HepG2 (cell line): ENCODE results near the gene ATIC. TPM values are rescaled to one million over a fixed set of nuclear protein-coding genes. Genes with fewer than 3 reads are reported as not detected.
A peak's percentile ranks its signal among the peaks of the same experiment; 100 is the strongest.

Experiments
- ASH2L ChIP-seq: fragments of 300-600, 200-600 bp; sonication (generic); IDR thresholded peaks from 2 replicates; pipeline ENCODE4 v1.7.0; 2017; ENCODE audit warnings: low read depth, mild to moderate bottlenecking, moderate library complexity, mixed read lengths, low read length; ENCODE audit not compliant: insufficient read length
- ATRX ChIP-seq: sonication (generic); formaldehyde crosslinking; IDR thresholded peaks from 2 replicates; pipeline ENCODE4 v1.4.0; 2020; ENCODE audit warnings: missing genetic modification reagents, borderline replicate concordance
- ELF4 ChIP-seq: sonication (generic); formaldehyde crosslinking; IDR thresholded peaks from 2 replicates; pipeline ENCODE4 v1.5.0; 2020; ENCODE audit warnings: missing genetic modification reagents, mild to moderate bottlenecking, moderate library complexity, borderline replicate concordance
- GATAD2A ChIP-seq: IDR thresholded peaks from 2 replicates; pipeline ENCODE4 v1.6.1; 2016
- HINFP ChIP-seq: sonication (generic); formaldehyde crosslinking; IDR thresholded peaks from 2 replicates; pipeline ENCODE4 v1.4.0; 2020; ENCODE audit warnings: low read depth, mild to moderate bottlenecking, missing genetic modification reagents
- HNRNPK ChIP-seq: fragments of 200-400 bp; formaldehyde crosslinking; IDR thresholded peaks from 2 replicates; pipeline ENCODE4 v1.6.1; 2018; ENCODE audit warnings: low read length, low read depth, moderate library complexity, mild to moderate bottlenecking; ENCODE audit not compliant: poor library complexity, severe bottlenecking
- KDM1A ChIP-seq: IDR thresholded peaks from 2 replicates; pipeline ENCODE4 v1.6.1; 2016; ENCODE audit warnings: missing compliant biosample characterization
- MIER2 ChIP-seq: IDR thresholded peaks from 2 replicates; pipeline ENCODE4 v1.6.1; 2016; ENCODE audit warnings: missing biosample characterization, missing genetic modification reagents
- NFAT5 ChIP-seq: sonication (generic); formaldehyde crosslinking; IDR thresholded peaks from 2 replicates; pipeline ENCODE4 v1.4.0; 2020; ENCODE audit warnings: missing genetic modification reagents
- NFIC ChIP-seq: IDR thresholded peaks from 2 replicates; pipeline ENCODE4 v1.6.1; 2012; ENCODE audit warnings: mild to moderate bottlenecking, low read length, inconsistent platforms
- NFYC ChIP-seq: IDR thresholded peaks from 2 replicates; pipeline ENCODE4 v1.6.1; 2016; ENCODE audit warnings: missing genetic modification reagents, missing compliant biosample characterization
- PLRG1 ChIP-seq: fragments of 450-650 bp; conservative IDR thresholded peaks from 2 replicates; pipeline ENCODE4 v1.6.1; 2016
- REL ChIP-seq: sonication (generic); formaldehyde crosslinking; conservative IDR thresholded peaks from 2 replicates; pipeline ENCODE4 v1.8.0; 2022; ENCODE audit warnings: mild to moderate bottlenecking, missing genetic modification reagents, moderate library complexity
- SALL2 ChIP-seq: sonication (generic); formaldehyde crosslinking; IDR thresholded peaks from 2 replicates; pipeline ENCODE4 v1.8.1; 2023; ENCODE audit warnings: mild to moderate bottlenecking, missing genetic modification reagents, inconsistent platforms
- TCF7L2 ChIP-seq: IDR thresholded peaks from 2 replicates; pipeline ENCODE4 v1.6.1; 2011; ENCODE audit warnings: mild to moderate bottlenecking, low read depth, low read length, moderate library complexity
- ZKSCAN1 ChIP-seq: fragments of 150-350 bp; IDR thresholded peaks from 2 replicates; pipeline ENCODE4 v1.6.1; 2014; ENCODE audit warnings: low read length
- ZNF746 ChIP-seq: sonication (generic); formaldehyde crosslinking; IDR thresholded peaks from 2 replicates; pipeline ENCODE4 v1.8.0; 2022; ENCODE audit warnings: mild to moderate bottlenecking, missing genetic modification reagents
- ZNF841 ChIP-seq: sonication (generic); formaldehyde crosslinking; IDR thresholded peaks from 2 replicates; pipeline ENCODE4 v1.8.1; 2023; ENCODE audit warnings: missing genetic modification reagents, borderline replicate concordance
- polyA plus RNA-seq, 8 experiments: library from polyadenylated mRNA; depleted of rRNA in 3 of 8; stranded (reverse) in 7 of 8; unstranded in 1 of 8; fragments of >200 nt; fragmentation: Illumina TruSeq in 4 of 8; extraction: Trizol in 4 of 8; gene quantifications; 2 replicates each; pipeline versions ENCODE4 v1.2.1 to v1.2.3, GENCODE V29; 2011 to 2016; ENCODE audit warnings: low read depth in 4 of 8, missing spikeins in 1 of 8, mixed read lengths in 1 of 8; ENCODE audit not compliant: insufficient read depth in 1 of 8
- total RNA-seq, 5 experiments: library from RNA; depleted of rRNA; stranded (reverse); fragments of >200 nt; fragmentation: Illumina TruSeq; extraction: Trizol; gene quantifications; 2 replicates each; pipeline ENCODE4 v1.2.3, GENCODE V29; 2016; ENCODE audit warnings: low read depth in 1 of 5
- TF ChIP-seq, protein P1 (sequence below): sonication (generic); formaldehyde crosslinking; IDR thresholded peaks from 2 replicates; pipeline ENCODE4 v1.5.1; 2020; ENCODE audit warnings: mild to moderate bottlenecking, missing genetic modification reagents, moderate library complexity
- TF ChIP-seq, protein P2 (sequence below): IDR thresholded peaks from 2 replicates; pipeline ENCODE4 v1.6.1; 2016; ENCODE audit warnings: missing compliant biosample characterization, missing genetic modification reagents, borderline replicate concordance

The ATIC gene
- total and polyA plus RNA-seq, 2 of the 13 experiments (the other 11 are each of a cell fraction or from before 2014, with no cell fraction given): 89.8 to 146 TPM

DNA sequence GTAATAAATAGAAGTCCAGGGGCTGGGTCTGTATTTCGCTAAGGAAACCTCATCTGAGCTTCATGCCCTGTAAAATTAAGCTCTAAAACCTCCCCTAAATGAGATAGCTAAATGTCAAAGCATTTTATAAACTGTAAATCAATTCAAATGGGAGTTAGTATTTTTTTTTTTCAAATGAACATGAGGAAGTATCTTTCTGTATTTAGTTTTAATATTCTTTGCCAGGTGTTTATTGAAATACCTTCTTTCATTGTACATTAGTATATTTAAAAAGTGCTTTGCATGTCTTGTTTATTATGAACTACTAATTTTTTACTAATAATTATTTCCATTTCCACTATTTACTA is 47.7 kb downstream of the ATIC start (continued):
- TF ChIP-seq REL (CRISPR knock-in tag) (no peak), NFAT5 (CRISPR knock-in tag) (no peak), SALL2 (CRISPR knock-in tag) (no peak), ZKSCAN1 (no peak), ELF4 (no peak), ZNF746 (CRISPR knock-in tag) (no peak), NFIC (peak; percentile 14; the same call in 1 of the 2 replicates), PLRG1 (no peak), GATAD2A (CRISPR knock-in tag) (no peak), MIER2 (no peak), HINFP (no peak), ZNF841 (CRISPR knock-in tag) (0 out of 2 replicates have a peak, but pooled peaks have one; percentile 46), ATRX (CRISPR knock-in tag) (no peak), TCF7L2 (no peak), ASH2L (no peak), HNRNPK (no peak), NFYC (CRISPR knock-in tag) (no peak), KDM1A (CRISPR knock-in tag) (no peak)
- TF ChIP-seq, protein P1, sequence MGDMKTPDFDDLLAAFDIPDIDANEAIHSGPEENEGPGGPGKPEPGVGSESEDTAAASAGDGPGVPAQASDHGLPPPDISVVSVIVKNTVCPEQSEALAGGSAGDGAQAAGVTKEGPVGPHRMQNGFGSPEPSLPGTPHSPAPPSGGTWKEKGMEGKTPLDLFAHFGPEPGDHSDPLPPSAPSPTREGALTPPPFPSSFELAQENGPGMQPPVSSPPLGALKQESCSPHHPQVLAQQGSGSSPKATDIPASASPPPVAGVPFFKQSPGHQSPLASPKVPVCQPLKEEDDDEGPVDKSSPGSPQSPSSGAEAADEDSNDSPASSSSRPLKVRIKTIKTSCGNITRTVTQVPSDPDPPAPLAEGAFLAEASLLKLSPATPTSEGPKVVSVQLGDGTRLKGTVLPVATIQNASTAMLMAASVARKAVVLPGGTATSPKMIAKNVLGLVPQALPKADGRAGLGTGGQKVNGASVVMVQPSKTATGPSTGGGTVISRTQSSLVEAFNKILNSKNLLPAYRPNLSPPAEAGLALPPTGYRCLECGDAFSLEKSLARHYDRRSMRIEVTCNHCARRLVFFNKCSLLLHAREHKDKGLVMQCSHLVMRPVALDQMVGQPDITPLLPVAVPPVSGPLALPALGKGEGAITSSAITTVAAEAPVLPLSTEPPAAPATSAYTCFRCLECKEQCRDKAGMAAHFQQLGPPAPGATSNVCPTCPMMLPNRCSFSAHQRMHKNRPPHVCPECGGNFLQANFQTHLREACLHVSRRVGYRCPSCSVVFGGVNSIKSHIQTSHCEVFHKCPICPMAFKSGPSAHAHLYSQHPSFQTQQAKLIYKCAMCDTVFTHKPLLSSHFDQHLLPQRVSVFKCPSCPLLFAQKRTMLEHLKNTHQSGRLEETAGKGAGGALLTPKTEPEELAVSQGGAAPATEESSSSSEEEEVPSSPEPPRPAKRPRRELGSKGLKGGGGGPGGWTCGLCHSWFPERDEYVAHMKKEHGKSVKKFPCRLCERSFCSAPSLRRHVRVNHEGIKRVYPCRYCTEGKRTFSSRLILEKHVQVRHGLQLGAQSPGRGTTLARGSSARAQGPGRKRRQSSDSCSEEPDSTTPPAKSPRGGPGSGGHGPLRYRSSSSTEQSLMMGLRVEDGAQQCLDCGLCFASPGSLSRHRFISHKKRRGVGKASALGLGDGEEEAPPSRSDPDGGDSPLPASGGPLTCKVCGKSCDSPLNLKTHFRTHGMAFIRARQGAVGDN (CRISPR knock-in tag): no peak
- TF ChIP-seq, protein P2, sequence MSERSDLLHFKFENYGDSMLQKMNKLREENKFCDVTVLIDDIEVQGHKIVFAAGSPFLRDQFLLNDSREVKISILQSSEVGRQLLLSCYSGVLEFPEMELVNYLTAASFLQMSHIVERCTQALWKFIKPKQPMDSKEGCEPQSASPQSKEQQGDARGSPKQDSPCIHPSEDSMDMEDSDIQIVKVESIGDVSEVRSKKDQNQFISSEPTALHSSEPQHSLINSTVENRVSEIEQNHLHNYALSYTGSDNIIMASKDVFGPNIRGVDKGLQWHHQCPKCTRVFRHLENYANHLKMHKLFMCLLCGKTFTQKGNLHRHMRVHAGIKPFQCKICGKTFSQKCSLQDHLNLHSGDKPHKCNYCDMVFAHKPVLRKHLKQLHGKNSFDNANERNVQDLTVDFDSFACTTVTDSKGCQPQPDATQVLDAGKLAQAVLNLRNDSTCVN (CRISPR knock-in tag): no peak
